ENCODE measurements around the gene METTL13. TPM values are rescaled to one million over a fixed set of nuclear protein-coding genes. Genes with fewer than 3 reads are reported as not detected.

The METTL13 gene
- total and polyA plus RNA-seq, 2 of the 4 experiments (the other 2 are of a cell fraction): 25.1 to 26.3 TPM

DNA sequence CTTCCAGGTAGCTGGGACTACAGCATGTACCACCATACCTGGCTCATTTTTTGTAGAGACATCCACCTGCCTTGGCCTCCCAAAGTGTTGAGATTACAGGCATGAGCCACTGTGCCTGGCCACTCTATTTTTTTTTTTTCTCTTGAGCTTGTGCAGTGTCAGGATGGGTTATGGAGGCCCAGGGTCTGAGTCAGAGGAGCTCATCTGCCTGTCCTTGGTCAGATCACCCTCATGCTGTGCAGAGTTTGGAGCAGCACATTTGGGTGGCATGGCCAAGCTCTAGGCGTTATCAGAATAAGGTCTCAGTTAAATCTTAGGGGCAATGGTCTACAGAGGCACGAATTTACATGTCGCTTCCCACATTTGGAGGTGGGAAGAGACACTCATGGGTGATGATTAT lies 16.9 kb downstream of the METTL13 start:
- no peak for TF ChIP-seq SMC3 (IDR thresholded peaks at IDR 0.05; ENCODE audit: low read depth, low read length)
- TF ChIP-seq FOS (IDR thresholded peaks at IDR 0.05; ENCODE audit: low read depth, low read length): no peak
- TF ChIP-seq RFX5 (IDR thresholded peaks at IDR 0.05; ENCODE audit: low read depth, low read length): no peak
- TF ChIP-seq MAZ (IDR thresholded peaks at IDR 0.05; ENCODE audit: borderline replicate concordance, low read depth, low read length): no peak
- no peak for TF ChIP-seq RCOR1 (IDR thresholded peaks at IDR 0.05; ENCODE audit: insufficient replicate concordance, low read length)
- TF ChIP-seq MXI1 (IDR thresholded peaks at IDR 0.05; ENCODE audit: borderline replicate concordance, low read depth, low read length): no peak
- TF ChIP-seq CHD1 (IDR thresholded peaks at IDR 0.05; ENCODE audit: low read depth, low read length): no peak
- TF ChIP-seq RAD21 (IDR thresholded peaks at IDR 0.05; ENCODE audit: low read length): no peak
- TF ChIP-seq CEBPB (IDR thresholded peaks at IDR 0.05; ENCODE audit: low read depth, low read length): no peak
- TF ChIP-seq BHLHE40 (IDR thresholded peaks at IDR 0.05; ENCODE audit: low read depth, low read length): no peak
- TF ChIP-seq, protein P1, sequence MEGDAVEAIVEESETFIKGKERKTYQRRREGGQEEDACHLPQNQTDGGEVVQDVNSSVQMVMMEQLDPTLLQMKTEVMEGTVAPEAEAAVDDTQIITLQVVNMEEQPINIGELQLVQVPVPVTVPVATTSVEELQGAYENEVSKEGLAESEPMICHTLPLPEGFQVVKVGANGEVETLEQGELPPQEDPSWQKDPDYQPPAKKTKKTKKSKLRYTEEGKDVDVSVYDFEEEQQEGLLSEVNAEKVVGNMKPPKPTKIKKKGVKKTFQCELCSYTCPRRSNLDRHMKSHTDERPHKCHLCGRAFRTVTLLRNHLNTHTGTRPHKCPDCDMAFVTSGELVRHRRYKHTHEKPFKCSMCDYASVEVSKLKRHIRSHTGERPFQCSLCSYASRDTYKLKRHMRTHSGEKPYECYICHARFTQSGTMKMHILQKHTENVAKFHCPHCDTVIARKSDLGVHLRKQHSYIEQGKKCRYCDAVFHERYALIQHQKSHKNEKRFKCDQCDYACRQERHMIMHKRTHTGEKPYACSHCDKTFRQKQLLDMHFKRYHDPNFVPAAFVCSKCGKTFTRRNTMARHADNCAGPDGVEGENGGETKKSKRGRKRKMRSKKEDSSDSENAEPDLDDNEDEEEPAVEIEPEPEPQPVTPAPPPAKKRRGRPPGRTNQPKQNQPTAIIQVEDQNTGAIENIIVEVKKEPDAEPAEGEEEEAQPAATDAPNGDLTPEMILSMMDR (conservative IDR thresholded peaks at IDR 0.05; ENCODE audit: low read depth, low read length): no peak
- TF ChIP-seq, protein P2, sequence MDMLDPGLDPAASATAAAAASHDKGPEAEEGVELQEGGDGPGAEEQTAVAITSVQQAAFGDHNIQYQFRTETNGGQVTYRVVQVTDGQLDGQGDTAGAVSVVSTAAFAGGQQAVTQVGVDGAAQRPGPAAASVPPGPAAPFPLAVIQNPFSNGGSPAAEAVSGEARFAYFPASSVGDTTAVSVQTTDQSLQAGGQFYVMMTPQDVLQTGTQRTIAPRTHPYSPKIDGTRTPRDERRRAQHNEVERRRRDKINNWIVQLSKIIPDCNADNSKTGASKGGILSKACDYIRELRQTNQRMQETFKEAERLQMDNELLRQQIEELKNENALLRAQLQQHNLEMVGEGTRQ (IDR thresholded peaks at IDR 0.05; ENCODE audit: low read depth, low read length): no peak
- TF ChIP-seq, protein P3, sequence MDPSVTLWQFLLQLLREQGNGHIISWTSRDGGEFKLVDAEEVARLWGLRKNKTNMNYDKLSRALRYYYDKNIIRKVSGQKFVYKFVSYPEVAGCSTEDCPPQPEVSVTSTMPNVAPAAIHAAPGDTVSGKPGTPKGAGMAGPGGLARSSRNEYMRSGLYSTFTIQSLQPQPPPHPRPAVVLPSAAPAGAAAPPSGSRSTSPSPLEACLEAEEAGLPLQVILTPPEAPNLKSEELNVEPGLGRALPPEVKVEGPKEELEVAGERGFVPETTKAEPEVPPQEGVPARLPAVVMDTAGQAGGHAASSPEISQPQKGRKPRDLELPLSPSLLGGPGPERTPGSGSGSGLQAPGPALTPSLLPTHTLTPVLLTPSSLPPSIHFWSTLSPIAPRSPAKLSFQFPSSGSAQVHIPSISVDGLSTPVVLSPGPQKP (IDR thresholded peaks at IDR 0.05; ENCODE audit: borderline replicate concordance, low read depth, low read length): no peak
- TF ChIP-seq MAFK (IDR thresholded peaks at IDR 0.05; ENCODE audit: low read depth, low read length): no peak
- no peak for TF ChIP-seq NFE2L2 (IDR thresholded peaks at IDR 0.05; ENCODE audit: low read depth, low read length)
- dilution Hi-C loops (cut with HindIII; ENCODE audit: low sequenced_read_pairs, unreplicated experiment): no loop called here
- 100% methylated on average over 3 of the region's 3 CpGs; no CpG with 5 or more reads in 1 of the 2 experiments for WGBS, 2 experiments (ENCODE audit: extremely low coverage in 2 of 2, insufficient read length in 1 of 2)

More for the DNA sequence above, 16.9 kb downstream of the METTL13 start:
- H2AK9ac ChIP-seq (replicated peaks; ENCODE audit: low read depth, low read length, poor library complexity): no peak overlapping the region
- H2BK120ac ChIP-seq (ENCODE audit: low read depth, low read length): no peak overlapping the region
- intact Hi-C loops (cut with micrococcal nuclease) (no loop called here), in situ Hi-C loops (cut with MboI; ENCODE audit: low sequenced_read_pairs) (no loop called here)
- H3K9me3 ChIP-seq (ENCODE audit: control insufficient read depth, insufficient read depth, low read length): no peaks in the 10 kb centered on the region
- no peak overlapping the region for H3K23ac ChIP-seq (ENCODE audit: low read depth, low read length)
- no TSS peak for BruUV-seq (replicated peaks)
- H3K14ac ChIP-seq (replicated peaks; ENCODE audit: low read depth, low read length): no peak overlapping the region
- peaks cover 16% of the 10 kb centered on the region for H3K36me3 ChIP-seq (ENCODE audit: control insufficient read depth, insufficient read depth, low read length)
- no peak overlapping the region for H3K9ac ChIP-seq (ENCODE audit: low read depth, low read length)
- H3K56ac ChIP-seq (ENCODE audit: extremely low read depth, insufficient read depth, low read length): no peak overlapping the region
- no peak overlapping the region for H2AK5ac ChIP-seq (ENCODE audit: low read depth, low read length)
- ATAC-seq (ENCODE audit: low read depth): no peak
- H2BK20ac ChIP-seq (ENCODE audit: low read depth, low read length): no peak overlapping the region
- no peak for DNase-seq
- H3K9me1 ChIP-seq (ENCODE audit: insufficient read depth, low read length): no peaks in the 10 kb centered on the region
- H2AFZ ChIP-seq (replicated peaks; ENCODE audit: low read length, poor library complexity): no peak overlapping the region
- no peak overlapping the region for H3K4me3 ChIP-seq (ENCODE audit: insufficient read depth, low read depth, low read length)
- H3K18ac ChIP-seq (ENCODE audit: low read depth, low read length): no peak overlapping the region
- H2BK5ac ChIP-seq (ENCODE audit: low read depth, low read length, poor library complexity, severe bottlenecking): no peak overlapping the region
- POLR2A ChIA-PET (ENCODE audit: unreplicated experiment): no interaction called here
- no peak overlapping the region for H3K27ac ChIP-seq (ENCODE audit: insufficient read depth, low read length)
- H4K20me1 ChIP-seq (ENCODE audit: insufficient read depth, low read length): no peaks in the 10 kb centered on the region
- no peak overlapping the region for H3K4ac ChIP-seq (ENCODE audit: low read depth, low read length)
- no peak overlapping the region for H3K4me2 ChIP-seq (ENCODE audit: low read depth, low read length)
- H2BK15ac ChIP-seq (ENCODE audit: low read depth, low read length): no peak overlapping the region
- no peaks in the 10 kb centered on the region for H3K27me3 ChIP-seq (ENCODE audit: control insufficient read depth, insufficient read depth, low read length)
- CTCF ChIA-PET: interaction anchor here (1.1 to 6.9 kb wide), 2 partner anchors 43 to 186 kb away, joined by 3 to 138 read pairs; partner anchors contain the start of gene DNM3
- H3K79me1 ChIP-seq (ENCODE audit: low read depth in 1 of 2, low read length in 2 of 2): peaks cover 6 to 17% of the 10 kb centered on the region in 2 experiments; a peak in 3 of 4 replicates
- no peak overlapping the region for H4K5ac ChIP-seq (ENCODE audit: low read depth, low read length)
- no peak overlapping the region for H4K91ac ChIP-seq (ENCODE audit: insufficient read depth, low read depth, low read length)
- H3K4me1 ChIP-seq (ENCODE audit: control insufficient read depth, insufficient read depth, low read length): peaks cover 5% of the 10 kb centered on the region
- no peak overlapping the region for H4K8ac ChIP-seq (ENCODE audit: low read depth in 2 of 2, low read length in 2 of 2)
